ENCODE data around the gene SDF2L1.
"Not testable (repeated sequence)": the region's sequence is repeated elsewhere in the genome, so short reads cannot be mapped to it uniquely, and the experiment has no call there.

The SDF2L1 gene

DNA sequence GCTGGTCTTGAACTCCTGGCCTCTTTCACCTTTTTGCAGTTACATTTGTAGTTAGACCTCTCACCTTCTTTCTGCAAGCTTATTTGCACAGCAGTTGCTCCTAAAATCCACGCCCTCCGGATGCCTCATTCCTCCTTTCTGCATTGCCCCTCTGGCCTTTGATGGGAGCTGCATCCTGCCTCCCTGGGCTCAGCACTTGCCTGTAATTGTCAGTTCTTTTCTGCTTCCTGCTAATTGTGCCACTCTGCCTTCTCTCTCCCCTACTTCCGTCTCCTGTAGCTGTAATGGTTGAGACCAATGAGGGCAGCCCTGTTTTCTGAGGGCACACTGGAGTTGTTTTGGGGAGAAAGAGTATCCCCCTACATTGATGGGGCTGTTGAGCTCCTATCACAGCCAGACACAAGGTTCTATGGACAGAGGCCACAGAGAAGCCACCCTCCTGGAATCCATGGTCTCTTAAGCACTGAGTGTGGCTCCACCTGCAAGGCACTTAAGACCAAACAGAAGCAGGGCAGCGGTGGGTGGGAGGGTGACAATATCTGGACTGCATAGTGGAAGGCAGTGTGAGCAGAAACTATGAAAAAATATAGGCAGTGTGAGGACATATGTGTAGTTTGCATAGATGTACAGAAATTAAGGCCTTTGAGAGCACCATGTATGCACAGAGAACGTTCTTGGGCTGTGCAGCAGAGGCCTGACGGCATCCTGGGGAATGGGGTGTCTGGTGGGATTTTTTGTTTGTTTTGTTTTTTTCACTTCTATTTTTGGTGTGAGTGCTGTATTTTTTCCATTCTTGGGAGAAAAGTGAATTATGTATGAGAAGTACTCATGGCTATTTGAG, 42.8 kb upstream of the SDF2L1 start:
- in situ Hi-C loops (cut with HindIII; ENCODE audit: low sequenced_read_pairs): no loop called here
- TF ChIP-seq, protein P1, sequence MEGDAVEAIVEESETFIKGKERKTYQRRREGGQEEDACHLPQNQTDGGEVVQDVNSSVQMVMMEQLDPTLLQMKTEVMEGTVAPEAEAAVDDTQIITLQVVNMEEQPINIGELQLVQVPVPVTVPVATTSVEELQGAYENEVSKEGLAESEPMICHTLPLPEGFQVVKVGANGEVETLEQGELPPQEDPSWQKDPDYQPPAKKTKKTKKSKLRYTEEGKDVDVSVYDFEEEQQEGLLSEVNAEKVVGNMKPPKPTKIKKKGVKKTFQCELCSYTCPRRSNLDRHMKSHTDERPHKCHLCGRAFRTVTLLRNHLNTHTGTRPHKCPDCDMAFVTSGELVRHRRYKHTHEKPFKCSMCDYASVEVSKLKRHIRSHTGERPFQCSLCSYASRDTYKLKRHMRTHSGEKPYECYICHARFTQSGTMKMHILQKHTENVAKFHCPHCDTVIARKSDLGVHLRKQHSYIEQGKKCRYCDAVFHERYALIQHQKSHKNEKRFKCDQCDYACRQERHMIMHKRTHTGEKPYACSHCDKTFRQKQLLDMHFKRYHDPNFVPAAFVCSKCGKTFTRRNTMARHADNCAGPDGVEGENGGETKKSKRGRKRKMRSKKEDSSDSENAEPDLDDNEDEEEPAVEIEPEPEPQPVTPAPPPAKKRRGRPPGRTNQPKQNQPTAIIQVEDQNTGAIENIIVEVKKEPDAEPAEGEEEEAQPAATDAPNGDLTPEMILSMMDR (IDR thresholded peaks at IDR 0.05; ENCODE audit: low read depth, low read length, missing control alignments): no peak
- H3K4me3 ChIP-seq (ENCODE audit: low read depth, low read length): no peak overlapping the region

DNA sequence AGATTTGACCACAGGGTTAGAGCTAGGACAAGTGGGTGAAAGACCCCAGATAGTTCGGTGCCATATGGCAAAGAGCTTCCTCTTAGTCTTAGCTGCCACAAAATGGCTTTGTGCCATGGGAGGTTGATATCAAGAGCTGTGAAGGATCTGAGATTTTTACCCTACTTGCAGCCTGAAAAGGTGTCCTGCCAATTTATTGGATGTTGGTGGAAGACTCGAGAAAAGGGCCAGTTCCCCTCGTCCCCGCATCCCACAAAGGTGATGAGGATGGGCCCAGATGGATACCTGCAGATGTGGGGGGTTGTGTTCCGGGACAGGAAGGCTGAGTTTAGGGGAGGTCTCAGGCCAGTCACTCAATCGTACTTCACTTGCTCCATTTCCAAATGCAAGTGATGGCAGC, 39.5 kb upstream of the SDF2L1 start:
- in situ Hi-C loops (cut with HindIII; ENCODE audit: low sequenced_read_pairs): no loop called here
- DNase-seq (ENCODE audit: low read depth): no peak
- TF ChIP-seq, protein P1 (IDR thresholded peaks at IDR 0.05; ENCODE audit: low read depth, low read length, missing control alignments): no peak
- no peak overlapping the region for H3K4me3 ChIP-seq (ENCODE audit: low read depth, low read length)

More for the DNA sequence above, 42.8 kb upstream of the SDF2L1 start:
- no peak for DNase-seq (ENCODE audit: low read depth)

DNA sequence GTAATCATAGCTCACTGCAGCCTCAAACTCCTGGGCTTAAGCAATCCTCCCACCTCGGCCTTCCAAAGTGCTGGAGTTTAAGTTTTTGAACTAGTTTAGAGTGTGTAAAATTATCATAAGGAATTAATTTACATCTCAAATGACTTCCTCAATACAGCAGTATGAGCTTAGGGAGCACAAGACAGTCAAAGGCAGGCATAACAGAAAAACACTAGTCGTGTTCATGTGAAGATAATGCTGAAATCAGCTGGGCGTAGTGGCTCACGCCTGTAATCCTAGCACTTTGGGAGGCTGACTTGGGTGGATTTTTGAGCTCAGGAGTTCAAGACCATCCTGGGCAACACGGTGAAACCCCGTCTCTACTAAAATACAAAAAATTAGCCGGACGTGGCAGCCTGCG, 38.1 kb upstream of the SDF2L1 start:
- no peak for DNase-seq (ENCODE audit: low read depth)
- TF ChIP-seq, protein P1 (IDR thresholded peaks at IDR 0.05; ENCODE audit: low read depth, low read length, missing control alignments): no peak
- no peak overlapping the region for H3K4me3 ChIP-seq (ENCODE audit: low read depth, low read length)
- in situ Hi-C loops (cut with HindIII; ENCODE audit: low sequenced_read_pairs): no loop called here

DNA sequence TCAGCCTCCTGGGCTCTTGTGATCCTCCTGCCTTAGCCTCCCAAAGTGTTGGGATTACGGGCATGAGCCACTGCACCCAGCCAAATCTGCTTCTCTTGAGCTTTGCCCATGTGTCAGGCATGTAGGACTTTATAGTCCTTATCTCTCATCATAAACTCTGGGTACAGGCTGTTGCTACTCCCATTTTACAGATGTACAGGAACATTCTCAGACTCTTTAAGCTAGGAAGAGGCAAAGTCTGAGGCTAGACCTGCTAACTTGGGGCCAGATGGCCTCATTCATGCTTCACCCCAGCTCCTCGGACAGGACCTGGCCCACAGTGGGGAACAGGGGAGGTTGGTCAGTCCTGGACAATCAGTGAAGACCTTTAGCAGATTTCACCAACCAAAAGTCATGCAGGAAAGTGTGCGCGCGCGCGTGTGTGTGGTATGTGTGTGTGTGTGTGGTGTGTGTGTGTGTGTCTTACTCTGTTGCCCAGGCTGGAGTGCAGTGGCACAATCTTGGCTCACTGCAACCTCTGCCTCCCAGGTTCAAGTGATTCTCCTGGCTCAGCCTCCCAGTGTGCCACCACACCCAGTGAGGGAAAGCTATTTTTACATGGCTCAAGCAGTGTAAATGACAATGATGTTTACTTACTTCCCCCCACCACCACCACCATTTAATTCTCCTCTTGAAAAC, 36.1 kb upstream of the SDF2L1 start:
- in situ Hi-C loops (cut with HindIII; ENCODE audit: low sequenced_read_pairs): no loop called here
- TF ChIP-seq, protein P1 (IDR thresholded peaks at IDR 0.05; ENCODE audit: low read depth, low read length, missing control alignments): no peak
- no peak overlapping the region for H3K4me3 ChIP-seq (ENCODE audit: low read depth, low read length)
- DNase-seq (ENCODE audit: low read depth): no peak

DNA sequence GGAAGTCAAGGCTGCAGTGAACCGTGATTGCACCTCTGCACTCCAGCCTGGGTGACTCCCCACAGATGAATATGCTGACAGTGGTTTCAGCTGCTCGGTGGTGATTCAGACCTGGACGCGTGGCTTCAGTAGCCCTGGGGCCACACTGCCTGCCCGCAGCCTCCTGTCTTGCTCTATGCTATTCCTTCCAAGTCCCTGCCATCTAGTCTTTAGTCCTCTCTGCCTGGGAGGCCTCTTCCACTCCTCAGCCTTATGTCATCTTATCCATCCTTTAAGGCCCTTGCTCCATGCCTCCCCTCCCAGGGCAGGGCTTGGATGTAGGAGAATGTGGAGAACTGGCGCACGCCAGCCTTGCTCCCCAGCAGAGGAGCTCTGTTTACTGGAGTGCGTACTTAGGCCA, 35.3 kb upstream of the SDF2L1 start:
- H3K4me3 ChIP-seq (ENCODE audit: low read depth, low read length): no peak overlapping the region
- TF ChIP-seq, protein P1 (IDR thresholded peaks at IDR 0.05; ENCODE audit: low read depth, low read length, missing control alignments): no peak
- in situ Hi-C loops (cut with HindIII; ENCODE audit: low sequenced_read_pairs): no loop called here
- no peak for DNase-seq (ENCODE audit: low read depth)

DNA sequence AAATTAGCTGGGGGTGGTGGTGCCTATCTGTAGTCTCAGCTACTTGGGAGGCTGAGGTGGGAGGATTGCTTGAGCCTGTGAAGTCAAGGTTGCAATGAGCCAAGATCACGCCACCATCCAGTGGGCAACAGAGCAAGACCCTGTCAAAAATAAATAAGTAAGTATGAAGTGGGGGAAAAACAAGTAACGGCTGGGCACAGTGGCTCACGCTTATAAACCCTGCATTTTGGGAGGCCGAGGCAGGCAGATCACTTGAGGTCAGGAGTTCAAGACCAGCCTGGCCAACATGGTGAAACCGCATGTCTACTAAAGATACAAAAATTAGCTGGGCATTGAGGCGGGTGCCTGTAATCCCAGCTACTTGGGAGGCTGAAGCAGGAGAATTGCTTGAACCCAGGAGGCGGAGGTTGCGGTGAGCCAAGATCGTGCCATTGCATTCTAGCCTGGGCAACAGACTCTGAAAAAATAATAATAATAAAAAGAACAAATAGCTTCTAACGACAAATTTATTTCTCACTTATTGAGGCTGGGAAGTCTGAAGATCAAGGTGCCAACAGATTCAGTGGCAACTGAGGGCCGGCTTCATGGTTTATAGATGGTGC, 32.4 kb upstream of the SDF2L1 start:
- DNase-seq (ENCODE audit: low read depth); in situ Hi-C loops (cut with HindIII; ENCODE audit: low sequenced_read_pairs); H3K4me3 ChIP-seq (ENCODE audit: low read depth, low read length): not testable (repeated sequence)

Data from astrocyte of the cerebellum (primary cell).